ENCODE results near the gene SASH3.

The SASH3 gene

DNA sequence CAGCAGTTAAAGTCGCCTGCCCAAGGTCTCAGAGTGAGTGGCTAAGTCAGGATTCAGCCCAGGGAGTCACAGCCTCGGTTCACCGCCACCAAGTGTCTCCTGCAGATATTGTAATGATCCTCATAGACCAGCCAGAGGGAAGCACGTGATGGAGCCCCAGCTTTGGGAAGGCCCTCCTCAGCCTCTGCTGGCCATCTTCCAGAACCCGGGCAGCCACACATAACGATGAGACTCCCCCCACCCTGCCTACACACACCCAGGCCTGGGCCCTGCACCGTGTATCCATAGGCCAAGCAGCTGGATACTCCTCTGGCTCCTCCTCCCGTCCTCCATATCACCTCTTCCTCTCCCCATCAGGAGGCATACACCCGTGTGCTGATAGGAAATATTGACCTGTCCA, 19.6 kb upstream of the SASH3 start:
- DNase-seq, result no peak

- no peak for DNase-seq
These were observed 18.8 kb upstream of the SASH3 start for GRCh38 chrX:129760981-129761380.

- no peak for DNase-seq
These were observed 18.2 kb upstream of the SASH3 start for GRCh38 chrX:129761596-129761995.

DNA sequence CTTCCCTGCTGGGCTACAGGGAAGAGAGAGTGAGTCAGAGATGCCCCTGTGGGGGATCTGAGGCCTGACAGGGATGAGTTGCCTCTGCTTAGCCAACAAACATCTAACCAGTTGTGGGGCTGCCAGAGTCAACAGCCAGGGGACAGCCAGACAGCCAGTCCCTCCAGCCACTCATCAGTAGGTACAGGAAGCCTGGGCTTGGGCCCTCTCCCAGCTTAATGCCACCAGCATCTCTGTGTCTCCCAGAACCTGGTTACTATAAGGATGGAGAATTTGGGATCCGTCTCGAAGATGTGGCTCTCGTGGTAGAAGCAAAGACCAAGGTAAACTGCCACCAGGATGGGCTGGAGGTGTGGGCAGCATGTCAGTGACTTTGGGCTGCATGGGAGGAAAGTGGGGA, 17.3 kb upstream of the SASH3 start:
- DNase-seq, result no peak

DNA sequence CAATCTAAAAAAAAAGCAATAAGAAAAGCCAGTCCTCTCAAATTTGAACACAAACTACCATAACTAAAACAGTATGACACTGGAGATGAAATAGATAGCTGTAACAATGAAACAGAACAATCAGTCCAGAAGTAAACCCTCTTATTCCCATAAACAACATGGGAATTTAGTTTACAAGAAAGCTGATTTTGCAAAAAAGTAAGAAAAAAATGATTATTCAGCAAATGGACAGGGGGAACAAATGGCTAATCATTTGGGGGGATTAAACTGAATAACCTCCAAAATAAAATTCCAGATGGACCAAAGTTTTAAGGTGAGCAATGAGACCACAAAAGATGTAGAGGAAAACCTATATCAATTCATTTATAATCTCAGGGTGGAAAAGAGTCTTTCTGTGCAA, 16.1 kb upstream of the SASH3 start:
- no peak for DNase-seq

DNA sequence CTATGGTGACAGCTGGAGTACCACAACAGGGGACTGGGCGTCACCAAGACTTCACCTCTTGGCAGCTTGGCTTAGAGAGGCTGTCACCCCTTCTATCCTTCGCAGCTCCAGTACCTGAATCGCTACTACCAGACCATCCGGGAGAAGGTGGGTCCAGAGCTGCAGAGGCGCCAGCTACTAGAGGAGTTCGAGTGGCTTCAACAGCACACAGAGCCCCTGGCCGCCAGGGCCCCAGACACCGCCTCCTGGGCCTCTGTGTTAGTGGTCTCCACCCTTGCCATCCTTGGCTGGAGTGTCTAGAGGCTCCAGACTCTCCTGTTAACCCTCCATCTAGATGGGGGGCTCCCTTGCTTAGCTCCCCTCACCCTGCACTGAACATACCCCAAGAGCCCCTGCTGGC, 11.6 kb upstream of the SASH3 start:
- DNase-seq, result no peak

DNA sequence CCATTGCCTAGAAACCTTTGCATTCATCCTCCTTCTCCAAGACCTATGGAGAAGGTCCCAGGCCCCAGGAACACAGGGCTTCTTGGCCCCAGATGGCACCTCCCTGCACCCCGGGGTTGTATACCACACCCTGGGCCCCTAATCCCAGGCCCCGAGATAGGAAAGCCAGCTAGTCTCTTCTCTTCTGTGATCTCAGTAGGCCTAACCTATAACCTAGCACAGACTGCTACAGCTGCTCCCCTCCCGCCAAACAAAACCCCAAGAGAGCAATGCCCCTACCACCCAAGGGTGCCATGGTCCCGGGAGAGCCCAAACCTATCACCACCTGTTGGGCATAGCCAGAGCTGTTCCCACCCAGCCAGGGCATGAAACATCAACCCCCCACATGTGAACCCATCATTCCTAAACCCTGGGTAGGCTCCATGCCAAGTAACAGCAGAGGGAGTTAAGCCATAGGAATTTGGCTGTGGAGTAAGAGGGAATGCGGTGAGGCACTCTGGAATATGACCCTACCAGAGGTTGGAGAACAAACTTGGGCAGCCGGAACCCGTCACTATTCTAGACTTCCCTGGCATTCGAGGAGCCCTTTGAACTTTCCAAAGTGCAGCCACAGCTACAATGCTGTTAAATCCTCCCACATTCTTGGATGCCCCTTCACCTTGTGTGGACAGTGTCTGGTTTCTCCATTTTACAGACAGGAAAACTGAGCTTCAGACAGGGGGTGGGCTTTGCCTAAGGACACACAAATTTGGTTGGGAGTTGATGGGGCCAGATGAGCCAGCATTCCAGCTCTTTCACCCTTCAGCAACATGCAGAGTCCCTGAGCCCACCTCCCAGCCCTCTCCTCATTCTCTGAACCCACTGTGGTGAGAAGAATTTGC, 10.9 kb upstream of the SASH3 start:
- no peak for DNase-seq

GRCh38 chrX:129769467-129770154, 10.1 kb upstream of the SASH3 start:
- no peak for DNase-seq

DNA sequence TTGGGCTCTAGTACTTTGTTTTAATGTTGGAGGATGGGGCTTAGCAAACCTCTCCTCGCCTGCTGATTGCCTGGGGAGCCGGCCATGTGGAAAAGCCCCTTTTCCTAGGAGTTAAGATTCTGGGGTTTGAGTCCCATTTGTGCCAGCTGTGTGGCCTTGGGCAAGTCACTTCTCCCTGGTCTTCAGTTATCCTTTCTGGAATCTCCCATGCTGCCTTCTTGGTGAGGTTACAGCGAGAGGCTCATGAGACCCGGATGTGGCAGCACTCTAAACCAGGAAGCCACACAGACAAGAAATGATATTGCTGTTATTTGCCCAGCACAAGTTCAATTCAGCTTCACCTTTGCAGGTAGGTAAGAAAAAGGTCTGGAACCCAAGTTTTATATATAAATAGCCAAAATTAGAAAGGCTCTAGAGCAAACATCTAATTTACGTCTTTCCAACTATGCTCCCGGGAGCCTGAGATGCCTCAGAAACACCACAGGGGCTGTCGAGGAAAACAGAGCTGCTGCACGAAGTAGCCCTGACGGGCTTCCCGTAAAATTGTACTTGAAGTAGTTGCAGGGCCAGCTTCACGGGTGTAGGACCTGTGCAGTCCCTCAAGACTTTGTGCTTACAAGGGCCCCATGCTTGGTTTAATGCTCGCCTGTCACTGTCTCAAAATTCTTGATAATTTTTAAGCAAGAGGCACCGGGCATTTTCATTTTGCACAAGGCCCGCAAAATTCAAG, 8.3 kb upstream of the SASH3 start:
- no peak for DNase-seq

GRCh38 chrX:129772796-129773431, 6.8 kb upstream of the SASH3 start:
- DNase-seq, result no peak

- DNase-seq, result no peak
These were observed 5.9 kb upstream of the SASH3 start for GRCh38 chrX:129773649-129774458.

DNA sequence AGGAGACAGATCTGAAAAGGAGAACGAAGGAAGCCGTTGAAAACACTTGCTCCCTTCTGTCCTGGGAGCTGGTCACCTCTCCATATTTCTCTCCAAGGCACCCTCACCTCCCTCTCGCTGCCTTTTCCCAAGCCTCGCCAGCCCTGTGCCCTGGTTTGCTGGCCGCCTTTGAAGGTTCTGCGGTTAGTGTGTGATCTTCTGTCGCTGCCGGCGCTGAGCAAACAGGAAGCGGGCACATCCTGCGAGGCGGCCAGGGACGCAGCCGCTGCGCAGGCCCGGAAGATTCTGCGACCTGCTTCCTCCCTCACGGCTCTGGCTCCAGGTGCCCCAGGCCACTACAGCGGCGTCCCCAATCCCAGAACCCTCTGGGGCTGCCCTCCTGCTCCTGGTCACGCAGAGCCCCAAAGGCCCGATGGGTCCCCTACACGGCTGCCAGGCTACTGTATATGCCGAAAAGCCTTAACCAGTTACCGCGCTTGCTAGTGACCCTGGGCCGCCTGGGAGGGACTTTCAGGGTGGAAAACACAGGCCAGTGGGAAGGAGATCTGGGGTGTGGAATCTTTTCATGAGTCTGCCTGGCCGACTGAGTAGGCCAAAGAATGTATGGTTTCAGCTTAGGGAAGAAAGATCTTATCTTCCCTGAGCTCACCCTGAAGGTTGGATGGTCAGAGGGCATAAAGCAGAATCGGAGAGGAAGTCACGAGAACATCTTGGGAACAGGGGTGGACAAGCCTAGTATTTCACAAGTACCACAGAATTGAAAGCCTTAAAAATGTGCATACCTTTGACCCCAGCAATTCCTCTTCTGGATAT, 2.3 kb upstream of the SASH3 start:
- peak; percentile 56 for DNase-seq

DNA sequence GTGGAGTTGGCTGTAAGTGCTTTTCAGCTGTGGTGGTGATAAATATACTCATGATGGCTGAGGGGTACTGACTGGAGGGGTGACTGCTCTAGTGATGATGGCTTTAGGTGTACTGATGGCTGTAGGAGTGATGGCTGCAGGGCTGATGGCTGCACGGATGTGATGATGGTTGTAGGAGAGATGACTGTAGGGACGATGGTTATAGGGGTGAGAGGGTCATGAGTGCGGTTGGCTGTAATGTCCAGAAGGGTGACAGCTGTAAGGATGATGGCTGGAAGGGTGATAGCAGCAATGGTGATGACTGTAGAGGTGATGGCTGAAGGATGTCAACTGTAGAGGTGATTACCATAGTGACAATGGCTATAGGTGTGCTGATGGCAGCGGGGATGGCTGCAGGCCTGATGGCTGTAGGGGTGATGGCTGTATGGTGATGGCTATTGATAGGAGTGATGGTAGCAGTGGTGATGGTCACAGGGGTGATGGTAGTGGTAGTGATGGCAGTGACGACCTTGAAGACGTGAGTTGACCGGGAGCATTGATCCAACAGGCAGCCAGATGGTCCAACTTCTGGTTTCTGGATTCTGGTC, 570 bp upstream of the SASH3 start:
- DNase-seq, result no peak

DNA sequence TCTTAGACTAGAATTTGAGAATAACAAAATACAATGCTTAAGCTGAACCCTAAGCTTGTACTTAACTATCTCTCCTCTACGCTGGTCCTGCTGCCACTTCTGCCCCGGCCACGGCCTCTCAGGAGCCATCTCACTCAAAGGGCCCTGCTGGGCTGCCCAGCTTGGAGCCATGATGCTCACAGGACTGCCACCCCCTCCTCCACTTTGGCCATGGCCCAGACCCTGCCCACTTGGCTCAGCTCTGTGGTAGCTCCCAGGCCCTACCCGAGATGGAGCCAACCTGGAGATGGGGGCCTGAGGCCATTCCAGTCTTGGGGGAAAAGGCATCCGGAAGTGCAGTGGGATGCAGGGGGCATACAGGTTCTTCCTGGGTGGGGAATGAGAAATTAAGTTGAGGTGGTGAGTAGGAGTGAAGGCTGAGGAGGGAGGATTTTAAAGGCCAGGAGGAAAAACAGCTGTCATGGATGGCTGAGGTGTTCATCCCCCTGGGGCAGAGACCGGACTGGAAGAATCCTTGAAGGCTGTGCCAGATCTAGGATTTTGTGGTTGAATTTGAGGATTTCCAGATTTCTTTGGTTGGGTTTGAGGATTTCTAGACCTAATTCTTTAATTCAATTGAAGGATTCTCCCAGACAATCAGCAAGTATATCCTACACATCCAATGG, 824 bp downstream of the SASH3 start:
- DNase-seq, result no peak

DNA sequence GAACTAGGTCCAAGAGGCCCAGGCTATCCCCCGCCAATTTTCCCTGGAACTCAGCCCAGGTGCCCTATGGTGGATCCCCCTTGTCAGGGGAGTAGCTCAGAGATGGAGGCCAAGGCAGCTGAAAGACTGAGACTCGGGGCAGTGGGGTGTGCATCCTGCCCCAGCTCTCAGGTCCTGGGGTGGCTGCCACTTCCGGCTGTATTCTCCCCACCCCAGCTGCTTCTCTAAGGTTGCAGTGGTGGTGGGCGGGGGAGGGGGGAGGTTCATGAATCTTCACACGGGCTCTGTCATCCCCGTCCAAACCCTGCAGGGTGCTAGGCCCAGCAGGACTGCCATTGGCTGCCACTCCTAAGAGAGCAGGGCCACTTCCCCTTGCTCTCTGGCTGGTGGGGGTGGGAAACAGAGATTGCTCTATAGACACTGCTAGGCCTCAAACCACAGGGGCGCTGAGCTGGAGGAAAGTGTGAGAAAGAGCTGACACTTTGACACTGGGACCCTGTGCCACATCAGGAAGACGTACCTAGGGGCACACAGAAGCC, 1.5 kb downstream of the SASH3 start:
- DNase-seq, result no peak

DNA sequence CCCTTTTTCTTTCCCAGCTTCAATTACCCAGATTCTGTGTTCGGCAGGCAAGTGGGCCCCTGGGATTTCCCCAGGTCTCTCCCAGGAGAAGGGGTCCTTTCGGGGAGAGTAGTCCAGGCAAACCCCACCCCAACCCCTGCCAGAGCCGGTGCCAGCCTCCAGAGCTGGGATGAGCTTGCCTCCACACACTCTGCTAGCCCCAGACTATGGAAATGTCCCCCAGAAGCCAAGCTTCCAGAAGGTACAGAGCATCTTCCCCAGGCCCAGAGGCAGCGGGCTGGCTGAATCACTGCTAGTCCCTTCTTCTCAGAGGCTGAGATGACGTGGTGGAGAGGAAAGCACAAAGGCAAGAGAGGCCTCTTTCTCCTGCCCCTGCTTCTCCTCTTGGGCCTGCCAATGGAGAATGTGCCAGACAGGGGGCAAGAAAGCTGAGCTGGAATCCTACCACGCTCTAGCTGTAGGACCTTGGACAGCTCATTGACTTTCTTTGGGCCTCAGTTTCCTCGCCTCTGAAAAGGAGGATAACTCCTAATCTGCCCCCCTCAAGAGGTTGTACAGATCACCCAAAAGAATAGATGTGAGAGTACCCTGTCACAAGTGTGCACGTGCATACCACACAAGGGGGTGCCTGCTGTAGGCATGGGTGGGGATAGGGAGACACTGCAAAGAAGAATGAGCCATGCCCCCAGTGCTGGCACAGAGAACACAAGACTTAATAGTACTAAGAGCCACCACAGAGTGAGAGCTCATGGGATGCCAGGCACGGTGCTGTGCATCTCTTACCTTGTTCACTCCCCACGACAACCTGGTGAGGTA, 2.1 kb downstream of the SASH3 start:
- DNase-seq, result no peak

DNA sequence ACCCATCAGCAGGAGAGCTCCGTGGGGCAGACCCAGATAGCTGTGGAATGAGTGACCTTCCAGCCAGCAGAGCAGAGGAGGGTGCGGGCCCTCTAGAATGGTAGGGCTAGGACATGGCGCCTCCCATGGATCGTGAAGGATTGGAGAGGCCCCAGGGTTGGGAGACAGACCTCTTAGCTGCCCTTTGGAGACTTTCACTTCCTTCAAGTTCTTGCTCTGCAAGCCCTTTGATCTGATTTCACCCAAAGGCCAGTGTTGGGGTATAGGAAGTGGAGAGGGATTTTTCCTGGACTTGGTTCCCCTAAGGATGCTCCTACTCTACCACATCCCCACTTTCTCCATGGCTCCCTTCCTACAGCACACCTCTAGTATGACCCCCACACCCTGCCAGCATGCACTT, 3.0 kb downstream of the SASH3 start:
- no peak for DNase-seq

DNA sequence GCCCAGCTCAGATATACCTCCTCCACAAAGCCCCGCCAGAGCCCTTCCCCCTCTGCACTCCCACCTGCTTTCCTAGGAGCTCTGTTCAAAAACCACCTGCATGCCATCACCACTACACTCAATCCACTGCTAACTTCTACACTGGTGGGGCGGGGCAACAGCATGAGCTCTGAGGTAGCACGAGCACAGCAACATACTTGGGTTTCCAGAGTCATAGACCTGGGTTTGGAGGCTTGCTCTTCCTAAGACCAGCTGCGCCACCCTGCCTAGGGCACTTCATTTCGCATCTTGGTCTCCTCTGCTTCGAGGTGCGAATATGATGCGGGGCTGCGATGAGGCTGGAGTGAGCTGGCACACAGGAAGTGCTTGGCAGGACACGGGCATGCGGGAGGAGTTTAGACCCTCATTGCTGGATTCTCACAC, 3.6 kb downstream of the SASH3 start:
- no peak for DNase-seq

DNA sequence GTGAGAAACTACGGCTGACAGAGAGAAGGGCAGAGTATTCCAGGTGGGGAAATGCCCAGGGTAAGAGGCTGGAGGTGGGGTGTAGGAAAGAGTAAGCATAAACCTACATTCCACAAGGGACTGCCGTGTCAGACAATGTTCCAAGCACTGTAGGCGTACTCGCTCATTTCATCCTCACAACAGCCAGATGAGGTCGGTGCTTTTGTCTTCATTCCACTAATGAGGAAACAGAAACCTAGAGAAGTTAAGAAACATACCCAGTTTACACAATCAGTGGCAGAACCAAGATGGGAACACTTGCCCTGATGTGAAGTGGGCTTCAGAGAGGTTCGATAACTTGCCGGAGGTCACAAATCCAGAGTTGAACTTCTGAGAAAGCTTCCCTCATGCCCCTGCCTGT, 4.6 kb downstream of the SASH3 start:
- no peak for DNase-seq
